KOPT-K1 (cell line): ENCODE results near the gene PPM1F.
"Not testable (repeated sequence)": the region's sequence is repeated elsewhere in the genome, so short reads cannot be mapped to it uniquely, and the experiment has no call there.

Experiments used
- H3K27ac ChIP-seq: fragments of 200-600 bp; sonication (generic); 2 replicates; pipeline ENCODE4 v1.5.1; 2016; ENCODE audit warnings: antibody characterized with exemption, mild to moderate bottlenecking, low read depth, low read length; ENCODE audit not compliant: poor library complexity, severe bottlenecking
- H3K36me3 ChIP-seq: fragments of 200-600 bp; sonication (generic); 2 replicates; pipeline ENCODE4 v1.5.1; 2017; ENCODE audit warnings: antibody characterized with exemption, mild to moderate bottlenecking, low read length, moderate library complexity; ENCODE audit not compliant: insufficient read depth
- H3K9me3 ChIP-seq: fragments of 200-600 bp; sonication (generic); 2 replicates; pipeline ENCODE4 v1.5.1; 2017; ENCODE audit warnings: antibody characterized with exemption, low read length, mild to moderate bottlenecking; ENCODE audit not compliant: insufficient read depth, poor library complexity, severe bottlenecking

PPM1F gene

GRCh38 chr22:21917181-21917958 lies 35.3 kb downstream of the PPM1F start:
- no peak overlapping the region for H3K27ac ChIP-seq
- H3K36me3 ChIP-seq = no peaks in the 10 kb centered on the region
- H3K9me3 ChIP-seq = no peaks in the 10 kb centered on the region

- H3K9me3 ChIP-seq = no peaks in the 10 kb centered on the region
- H3K36me3 ChIP-seq = no peaks in the 10 kb centered on the region
- H3K27ac ChIP-seq = no peak overlapping the region
Observed at GRCh38 chr22:21916309-21916918, 36.2 kb downstream of the PPM1F start.

GRCh38 chr22:21915624-21916308 lies 36.9 kb downstream of the PPM1F start:
- no peaks in the 10 kb centered on the region for H3K36me3 ChIP-seq
- no peaks in the 10 kb centered on the region for H3K9me3 ChIP-seq
- no peak overlapping the region for H3K27ac ChIP-seq

- not testable (repeated sequence) for H3K9me3 ChIP-seq, H3K36me3 ChIP-seq, H3K27ac ChIP-seq
Observed at GRCh38 chr22:21914033-21914642, 38.5 kb downstream of the PPM1F start.

- H3K27ac ChIP-seq, H3K9me3 ChIP-seq, H3K36me3 ChIP-seq: not testable (repeated sequence)
Observed at GRCh38 chr22:21910367-21910766, 42.3 kb downstream of the PPM1F start.

GRCh38 chr22:21909871-21910270 lies 42.8 kb downstream of the PPM1F start:
- H3K36me3 ChIP-seq = no peaks in the 10 kb centered on the region
- no peak overlapping the region for H3K27ac ChIP-seq
- H3K9me3 ChIP-seq = no peaks in the 10 kb centered on the region

GRCh38 chr22:21907638-21908522 lies 44.8 kb downstream of the PPM1F start:
- no peaks in the 10 kb centered on the region for H3K36me3 ChIP-seq
- no peaks in the 10 kb centered on the region for H3K9me3 ChIP-seq
- H3K27ac ChIP-seq = no peak overlapping the region

GRCh38 chr22:21905234-21905633 lies 47.4 kb downstream of the PPM1F start:
- not testable (repeated sequence) for H3K27ac ChIP-seq, H3K36me3 ChIP-seq, H3K9me3 ChIP-seq

- no peaks in the 10 kb centered on the region for H3K36me3 ChIP-seq
- H3K9me3 ChIP-seq = no peaks in the 10 kb centered on the region
Observed at GRCh38 chr22:21904250-21904789, 48.3 kb downstream of the PPM1F start.

GRCh38 chr22:21903283-21903682 lies 49.4 kb downstream of the PPM1F start:
- no peaks in the 10 kb centered on the region for H3K9me3 ChIP-seq
- H3K27ac ChIP-seq = no peak overlapping the region
- no peaks in the 10 kb centered on the region for H3K36me3 ChIP-seq

More at GRCh38 chr22:21904250-21904789, 48.3 kb downstream of the PPM1F start:
- no peak overlapping the region for H3K27ac ChIP-seq

- no peaks in the 10 kb centered on the region for H3K36me3 ChIP-seq
- H3K27ac ChIP-seq = no peak overlapping the region
- H3K9me3 ChIP-seq = no peaks in the 10 kb centered on the region
Observed at GRCh38 chr22:21902296-21903087, 50.2 kb downstream of the PPM1F start.

- Histone ChIP-seq H3K36me3 (no peaks in the 10 kb centered on the region), H3K27ac (no peak overlapping the region), H3K9me3 (no peaks in the 10 kb centered on the region)
Observed at GRCh38 chr22:21898354-21898896, 54.2 kb downstream of the PPM1F start.

- no peaks in the 10 kb centered on the region for H3K36me3 ChIP-seq
- H3K9me3 ChIP-seq = no peaks in the 10 kb centered on the region
- H3K27ac ChIP-seq = no peak overlapping the region
Observed at GRCh38 chr22:21896951-21897513, 55.6 kb downstream of the PPM1F start.
